Uterus (tissue), 4 donors: ENCODE measurements around the gene MSI2. TPM values are rescaled to one million over a fixed set of nuclear protein-coding genes. Genes with fewer than 3 reads are reported as not detected.

ENCODE experiments used
- DNase-seq, 2 donors: peaks; one replicate each; pipeline ENCODE4 v3.0.0-alpha.2; 2019 to 2020
- H3K27ac ChIP-seq, 2 donors: fragments of 200-600 bp; sonication (generic); 1 replicate in 1 of 2; 2 replicates in 1 of 2; pipeline ENCODE4 v1.5.1; 2016 to 2018
- H3K27me3 ChIP-seq, 2 donors: fragments of 200-600 bp; sonication (generic); one replicate each; pipeline ENCODE4 v1.5.1; 2018 to 2019; ENCODE audit warnings: control low read depth in 1 of 2
- H3K36me3 ChIP-seq, 2 donors: fragments of 200-600 bp; sonication (generic); one replicate each; pipeline ENCODE4 v1.5.1; 2019; ENCODE audit warnings: control low read depth in 1 of 2
- H3K4me1 ChIP-seq, 2 donors: fragments of 200-600 bp; sonication (generic); one replicate each; pipeline ENCODE4 v1.5.1; 2018 to 2019; ENCODE audit warnings: control low read depth in 1 of 2
- H3K4me3 ChIP-seq, 2 donors: fragments of 200-600 bp; sonication (generic); 1 replicate in 1 of 2; 2 replicates in 1 of 2; pipeline ENCODE4 v1.5.1; 2018 to 2019; ENCODE audit warnings: mild to moderate bottlenecking in 1 of 2
- H3K9me3 ChIP-seq, 2 donors: fragments of 200-600 bp; sonication (generic); one replicate each; pipeline ENCODE4 v1.5.1; 2019; ENCODE audit warnings: control low read depth in 1 of 2
- CTCF ChIP-seq, 4 experiments: fragments of 200-600 bp in 2 of 4; fragments of 450-650 bp in 2 of 4; sonication (generic) in 2 of 4; IDR thresholded peaks; one replicate each; pipeline ENCODE4 v1.5.1; 2016 to 2019; ENCODE audit warnings: antibody characterized with exemption in 4 of 4, mild to moderate bottlenecking in 2 of 4, moderate library complexity in 1 of 4
- POLR2A ChIP-seq, 2 donors: fragments of 450-650 bp; IDR thresholded peaks; one replicate each; pipeline ENCODE4 v1.6.1; 2016; ENCODE audit warnings: antibody characterized with exemption in 2 of 2, mild to moderate bottlenecking in 1 of 2, moderate library complexity in 1 of 2
- intact Hi-C: fragments of 100-400 bp; cut with DNase I; formaldehyde crosslinking; loops from one replicate; pipeline ENCODE4 v1.15.1; 2023; ENCODE audit warnings: low total_unique reads
- total RNA-seq, 4 donors: library from RNA; depleted of rRNA in 3 of 4; stranded (reverse); fragments of >200 nt in 3 of 4; gene quantifications; one replicate each; pipeline versions ENCODE4 v1.1.0 to v1.2.4, GENCODE V29; 2014 to 2023
- donor health status: DM: yes; HTN: yes; CAD: no.

The MSI2 gene
- total RNA-seq, 4 donors from 2014 or later: 13.2 to 60.8 (median 44.5) TPM

- H3K27ac ChIP-seq: peak overlapping the region in 1 of 2 donors; percentile 75
Measured at GRCh38 chr17:57578608-57579225, 322.4 kb downstream of the MSI2 start.

GRCh38 chr17:57579245-57579644 lies 322.9 kb downstream of the MSI2 start:
- intact Hi-C loops: no loop called here
- H3K27ac ChIP-seq: no peak overlapping the region
- H3K36me3 ChIP-seq: no peaks in the 10 kb centered on the region
- DNase-seq: no peak
- no peak for TF ChIP-seq POLR2A (IDR thresholded peaks at IDR 0.05)
- no peak for TF ChIP-seq CTCF (IDR thresholded peaks at IDR 0.05)
- H3K4me1 ChIP-seq: no peaks in the 10 kb centered on the region
- H3K4me3 ChIP-seq: no peak overlapping the region
- no peaks in the 10 kb centered on the region for H3K27me3 ChIP-seq
- H3K9me3 ChIP-seq: no peaks in the 10 kb centered on the region

More at GRCh38 chr17:57578608-57579225, 322.4 kb downstream of the MSI2 start:
- no peak for DNase-seq
- H3K9me3 ChIP-seq: no peaks in the 10 kb centered on the region
- no peaks in the 10 kb centered on the region for H3K4me1 ChIP-seq
- no peaks in the 10 kb centered on the region for H3K27me3 ChIP-seq
- no peak overlapping the region for H3K4me3 ChIP-seq
- TF ChIP-seq POLR2A (IDR thresholded peaks at IDR 0.05) (no peak), CTCF (IDR thresholded peaks at IDR 0.05) (no peak)
- no peaks in the 10 kb centered on the region for H3K36me3 ChIP-seq
- intact Hi-C loops: no loop called here

GRCh38 chr17:57580055-57580739 lies 323.9 kb downstream of the MSI2 start:
- TF ChIP-seq POLR2A (IDR thresholded peaks at IDR 0.05): no peak
- TF ChIP-seq CTCF (IDR thresholded peaks at IDR 0.05): no peak
- no peaks in the 10 kb centered on the region for H3K9me3 ChIP-seq
- H3K27ac ChIP-seq: no peak overlapping the region
- intact Hi-C loops: no loop called here
- no peaks in the 10 kb centered on the region for H3K36me3 ChIP-seq
- no peaks in the 10 kb centered on the region for H3K4me1 ChIP-seq
- no peak overlapping the region for H3K4me3 ChIP-seq
- no peak for DNase-seq
- no peaks in the 10 kb centered on the region for H3K27me3 ChIP-seq

GRCh38 chr17:57582881-57583756 lies 326.8 kb downstream of the MSI2 start:
- H3K27me3 ChIP-seq: no peaks in the 10 kb centered on the region
- TF ChIP-seq POLR2A (IDR thresholded peaks at IDR 0.05): no peak
- no peak for TF ChIP-seq CTCF (IDR thresholded peaks at IDR 0.05)
- no peaks in the 10 kb centered on the region for H3K36me3 ChIP-seq
- intact Hi-C loops: no loop called here
- no peaks in the 10 kb centered on the region for H3K4me1 ChIP-seq
- no peak overlapping the region for H3K27ac ChIP-seq
- no peaks in the 10 kb centered on the region for H3K9me3 ChIP-seq
- no peak overlapping the region for H3K4me3 ChIP-seq
- DNase-seq: no peak
